KOPT-K1 (cell line): ENCODE measurements around the gene MYRFL.

Experiments used
- H3K27ac ChIP-seq: fragments of 200-600 bp; sonication (generic); 2 replicates; pipeline ENCODE4 v1.5.1; 2016; ENCODE audit warnings: antibody characterized with exemption, mild to moderate bottlenecking, low read depth, low read length; ENCODE audit not compliant: poor library complexity, severe bottlenecking
- H3K36me3 ChIP-seq: fragments of 200-600 bp; sonication (generic); 2 replicates; pipeline ENCODE4 v1.5.1; 2017; ENCODE audit warnings: antibody characterized with exemption, mild to moderate bottlenecking, low read length, moderate library complexity; ENCODE audit not compliant: insufficient read depth
- H3K9me3 ChIP-seq: fragments of 200-600 bp; sonication (generic); 2 replicates; pipeline ENCODE4 v1.5.1; 2017; ENCODE audit warnings: antibody characterized with exemption, low read length, mild to moderate bottlenecking; ENCODE audit not compliant: insufficient read depth, poor library complexity, severe bottlenecking

MYRFL gene

GRCh38 chr12:69873429-69873828 lies 48.4 kb downstream of the MYRFL start:
- Histone ChIP-seq H3K9me3 (no peaks in the 10 kb centered on the region), H3K27ac (no peak overlapping the region), H3K36me3 (no peaks in the 10 kb centered on the region)

- Histone ChIP-seq H3K36me3 (no peaks in the 10 kb centered on the region), H3K27ac (no peak overlapping the region), H3K9me3 (no peaks in the 10 kb centered on the region)
Observed at GRCh38 chr12:69874606-69875005, 49.6 kb downstream of the MYRFL start.

GRCh38 chr12:69875416-69875935 lies 50.4 kb downstream of the MYRFL start:
- H3K27ac ChIP-seq: no peak overlapping the region
- H3K9me3 ChIP-seq: no peaks in the 10 kb centered on the region
- no peaks in the 10 kb centered on the region for H3K36me3 ChIP-seq

- H3K36me3 ChIP-seq: no peaks in the 10 kb centered on the region
- no peaks in the 10 kb centered on the region for H3K9me3 ChIP-seq
- no peak overlapping the region for H3K27ac ChIP-seq
Observed at GRCh38 chr12:69879007-69879960, 54.3 kb downstream of the MYRFL start.

- H3K9me3 ChIP-seq: no peaks in the 10 kb centered on the region
- H3K36me3 ChIP-seq: no peaks in the 10 kb centered on the region
- H3K27ac ChIP-seq: no peak overlapping the region
Observed at GRCh38 chr12:69880571-69880970, 55.5 kb downstream of the MYRFL start.

GRCh38 chr12:69881771-69882170 lies 56.7 kb downstream of the MYRFL start:
- H3K9me3 ChIP-seq: no peaks in the 10 kb centered on the region
- H3K36me3 ChIP-seq: no peaks in the 10 kb centered on the region
- no peak overlapping the region for H3K27ac ChIP-seq

- H3K36me3 ChIP-seq: no peaks in the 10 kb centered on the region
- no peak overlapping the region for H3K27ac ChIP-seq
- H3K9me3 ChIP-seq: no peaks in the 10 kb centered on the region
Observed at GRCh38 chr12:69884386-69884785, 59.4 kb downstream of the MYRFL start.

- Histone ChIP-seq H3K9me3 (no peaks in the 10 kb centered on the region), H3K36me3 (no peaks in the 10 kb centered on the region), H3K27ac (no peak overlapping the region)
Observed at GRCh38 chr12:69885658-69886057, 60.6 kb downstream of the MYRFL start.

- Histone ChIP-seq H3K36me3 (no peaks in the 10 kb centered on the region), H3K9me3 (no peaks in the 10 kb centered on the region), H3K27ac (no peak overlapping the region)
Observed at GRCh38 chr12:69886109-69886508, 61.1 kb downstream of the MYRFL start.

GRCh38 chr12:69886715-69887114 lies 61.7 kb downstream of the MYRFL start:
- Histone ChIP-seq H3K27ac (no peak overlapping the region), H3K9me3 (no peaks in the 10 kb centered on the region), H3K36me3 (no peaks in the 10 kb centered on the region)

- H3K9me3 ChIP-seq: no peaks in the 10 kb centered on the region
- H3K27ac ChIP-seq: no peak overlapping the region
- no peaks in the 10 kb centered on the region for H3K36me3 ChIP-seq
Observed at GRCh38 chr12:69888901-69889300, 63.9 kb downstream of the MYRFL start.

GRCh38 chr12:69894800-69895383 lies 69.9 kb downstream of the MYRFL start:
- H3K36me3 ChIP-seq: no peaks in the 10 kb centered on the region
- no peaks in the 10 kb centered on the region for H3K9me3 ChIP-seq
- H3K27ac ChIP-seq: no peak overlapping the region

- Histone ChIP-seq H3K36me3 (no peaks in the 10 kb centered on the region), H3K27ac (no peak overlapping the region), H3K9me3 (no peaks in the 10 kb centered on the region)
Observed at GRCh38 chr12:69896653-69897381, 71.8 kb downstream of the MYRFL start.

GRCh38 chr12:69897744-69898143 lies 72.7 kb downstream of the MYRFL start:
- no peak overlapping the region for H3K27ac ChIP-seq
- no peaks in the 10 kb centered on the region for H3K36me3 ChIP-seq
- no peaks in the 10 kb centered on the region for H3K9me3 ChIP-seq

- H3K27ac ChIP-seq: no peak overlapping the region
- no peaks in the 10 kb centered on the region for H3K36me3 ChIP-seq
Observed at GRCh38 chr12:69898236-69898635, 73.2 kb downstream of the MYRFL start.

More at GRCh38 chr12:69898236-69898635, 73.2 kb downstream of the MYRFL start:
- H3K9me3 ChIP-seq: no peaks in the 10 kb centered on the region
